H9 (cell line): ENCODE results near the gene CELA3B. TPM values are rescaled to one million over a fixed set of nuclear protein-coding genes. Genes with fewer than 3 reads are reported as not detected.

Experiments used
- DNase-seq: peaks from one replicate; pipeline ENCODE4 v3.0.0-alpha.2; 2017
- H2AFZ ChIP-seq: one replicate; pipeline ENCODE4 v1.6.1; 2013; ENCODE audit warnings: mild to moderate bottlenecking, low read length, control low read depth, moderate library complexity
- H2AK5ac ChIP-seq: 2 replicates; pipeline ENCODE4 v1.6.1; 2013; ENCODE audit warnings: low read length, control low read depth, mixed read lengths; ENCODE audit not compliant: insufficient read length
- H2BK120ac ChIP-seq: one replicate; pipeline ENCODE4 v1.6.1; 2013; ENCODE audit warnings: low read depth, mild to moderate bottlenecking, low read length, control low read depth, inconsistent platforms; ENCODE audit not compliant: poor library complexity, severe bottlenecking
- H2BK12ac ChIP-seq: 2 replicates; pipeline ENCODE4 v1.6.1; 2013; ENCODE audit warnings: low read length, control low read depth, mixed read lengths, low read depth; ENCODE audit not compliant: insufficient read length
- H2BK15ac ChIP-seq: 2 replicates; pipeline ENCODE4 v1.6.1; 2013; ENCODE audit warnings: low read depth, low read length, control low read depth
- H2BK20ac ChIP-seq: one replicate; pipeline ENCODE4 v1.6.1; 2013; ENCODE audit warnings: low read depth, mild to moderate bottlenecking, low read length, control low read depth, inconsistent platforms; ENCODE audit not compliant: poor library complexity, severe bottlenecking
- H2BK5ac ChIP-seq: 2 replicates; pipeline ENCODE4 v1.6.1; 2013; ENCODE audit warnings: low read length, control low read depth, mixed read lengths; ENCODE audit not compliant: insufficient read length
- H3K14ac ChIP-seq: 2 replicates; pipeline ENCODE4 v1.6.1; 2013; ENCODE audit warnings: low read length, control low read depth; ENCODE audit not compliant: insufficient read depth
- H3K18ac ChIP-seq: 2 replicates; pipeline ENCODE4 v1.6.1; 2013; ENCODE audit warnings: low read depth, mild to moderate bottlenecking, mixed read lengths, low read length, control low read depth; ENCODE audit not compliant: insufficient read length
- H3K23ac ChIP-seq: 2 replicates; pipeline ENCODE4 v1.6.1; 2013; ENCODE audit warnings: low read length, control low read depth, mixed read lengths, low read depth; ENCODE audit not compliant: insufficient read length
- H3K23me2 ChIP-seq: 2 replicates; pipeline ENCODE4 v1.6.1; 2013; ENCODE audit warnings: low read depth, mild to moderate bottlenecking, mixed read lengths, low read length, control low read depth; ENCODE audit not compliant: insufficient read length, poor library complexity, severe bottlenecking
- H3K27ac ChIP-seq: 2 replicates; pipeline ENCODE4 v1.5.1; 2013; ENCODE audit warnings: low read length, control low read depth, mixed read lengths, low read depth; ENCODE audit not compliant: insufficient read length
- H3K27me3 ChIP-seq: 2 replicates; pipeline ENCODE4 v1.6.1; 2013; ENCODE audit warnings: low read length, control low read depth, inconsistent platforms; ENCODE audit not compliant: insufficient read depth
- H3K4ac ChIP-seq: 2 replicates; pipeline ENCODE4 v1.6.1; 2013; ENCODE audit warnings: low read depth, mild to moderate bottlenecking, control low read depth, inconsistent platforms, low read length, moderate library complexity
- H3K4me1 ChIP-seq: 2 replicates; pipeline ENCODE4 v1.6.1; 2013; ENCODE audit warnings: low read length, control low read depth, inconsistent platforms; ENCODE audit not compliant: insufficient read depth
- H3K4me2 ChIP-seq: 2 replicates; pipeline ENCODE4 v1.6.1; 2013; ENCODE audit warnings: low read length, control low read depth, mixed read lengths; ENCODE audit not compliant: insufficient read length, insufficient read depth
- H3K56ac ChIP-seq: 2 replicates; pipeline ENCODE4 v1.6.1; 2013; ENCODE audit warnings: low read depth, mild to moderate bottlenecking, mixed read lengths, low read length, control low read depth; ENCODE audit not compliant: insufficient read length
- H3K79me1 ChIP-seq: 2 replicates; pipeline ENCODE4 v1.6.1; 2013; ENCODE audit warnings: low read depth, mild to moderate bottlenecking, moderate library complexity, low read length, control low read depth, inconsistent platforms; ENCODE audit not compliant: insufficient read depth, poor library complexity, severe bottlenecking
- H3K79me2 ChIP-seq: 2 replicates; pipeline ENCODE4 v1.6.1; 2013; ENCODE audit warnings: low read length, control low read depth, inconsistent platforms; ENCODE audit not compliant: insufficient read depth
- H3K9ac ChIP-seq: 2 replicates; pipeline ENCODE4 v1.6.1; 2013; ENCODE audit warnings: low read length, control low read depth, mixed read lengths; ENCODE audit not compliant: insufficient read length; ENCODE audit errors: extremely low read depth
- H3K9me3 ChIP-seq: one replicate; pipeline ENCODE4 v1.6.1; 2013; ENCODE audit warnings: low read depth, low read length, inconsistent platforms; ENCODE audit not compliant: control insufficient read depth
- H3T11ph ChIP-seq: one replicate; pipeline ENCODE4 v1.6.1; 2013; ENCODE audit warnings: mild to moderate bottlenecking, low read length, control low read depth, inconsistent platforms
- H4K20me1 ChIP-seq: one replicate; pipeline ENCODE4 v1.6.1; 2013; ENCODE audit not compliant: control insufficient read depth, insufficient read length, insufficient read depth
- H4K5ac ChIP-seq: 2 replicates; pipeline ENCODE4 v1.6.1; 2013; ENCODE audit warnings: low read depth, mild to moderate bottlenecking, mixed read lengths, low read length, control low read depth; ENCODE audit not compliant: insufficient read length
- H4K8ac ChIP-seq: replicated peaks from 2 replicates; pipeline ENCODE4 v1.6.1; 2013; ENCODE audit warnings: low read length, control low read depth, mixed read lengths, low read depth; ENCODE audit not compliant: insufficient read length
- H4K91ac ChIP-seq: 2 replicates; pipeline ENCODE4 v1.6.1; 2013; ENCODE audit warnings: low read depth, mild to moderate bottlenecking, moderate library complexity, mixed read lengths, low read length, control low read depth; ENCODE audit not compliant: insufficient read length
- H3K27ac Mint-ChIP-seq, 3 experiments: 2 replicates in 2 of 3; 3 replicates in 1 of 3; pipeline ENCODE4 v1.8.0; 2020 to 2021; ENCODE audit warnings: mixed read lengths in 3 of 3, mild to moderate bottlenecking in 1 of 3, moderate library complexity in 1 of 3
- H3K27me3 Mint-ChIP-seq: 2 replicates; pipeline ENCODE4 v1.8.0; 2021; ENCODE audit warnings: low read depth, mild to moderate bottlenecking, moderate library complexity, mixed read lengths
- H3K36me3 Mint-ChIP-seq, 3 experiments: 2 replicates in 2 of 3; 3 replicates in 1 of 3; pipeline ENCODE4 v1.8.0; 2020 to 2021; ENCODE audit warnings: low read depth in 3 of 3, mixed read lengths in 3 of 3; ENCODE audit not compliant: insufficient read depth in 1 of 3
- H3K4me1 Mint-ChIP-seq, 2 experiments: 2 replicates each; pipeline ENCODE4 v1.8.0; 2020; ENCODE audit warnings: mixed read lengths in 2 of 2
- H3K4me3 Mint-ChIP-seq, 2 experiments: 2 replicates in 1 of 2; 3 replicates in 1 of 2; pipeline ENCODE4 v1.8.0; 2020 to 2021; ENCODE audit warnings: mild to moderate bottlenecking in 2 of 2, mixed read lengths in 2 of 2, moderate library complexity in 1 of 2
- H3K9me3 Mint-ChIP-seq, 2 experiments: 2 replicates in 1 of 2; 3 replicates in 1 of 2; pipeline ENCODE4 v1.8.0; 2020; ENCODE audit warnings: mild to moderate bottlenecking in 2 of 2, mixed read lengths in 2 of 2, moderate library complexity in 1 of 2
- WGBS: extraction: QIAGEN DNeasy Blood & Tissue Kit; methylation state at CpG from one replicate; pipeline ENCODE4 v1.1.7; 2013; ENCODE audit warnings: missing lambda C conversion rate, low lambda C conversion rate, mixed read lengths; ENCODE audit not compliant: insufficient read length; ENCODE audit errors: extremely low coverage; 5-methylcytosine and 5-hydroxymethylcytosine counted together
- total RNA-seq: library from RNA; stranded (reverse); gene quantifications from 2 replicates; pipeline ENCODE4 v1.2.1, GENCODE V29; 2021
- TF ChIP-seq, protein P1 (sequence below): fragments of 200-600 bp; sonication (generic); conservative IDR thresholded peaks from 3 replicates; pipeline ENCODE4 v1.8.0; 2021; ENCODE audit warnings: antibody characterized with exemption, mild to moderate bottlenecking

Gene CELA3B
- total RNA-seq, 1 experiment from 2014 or later = not detected

DNA sequence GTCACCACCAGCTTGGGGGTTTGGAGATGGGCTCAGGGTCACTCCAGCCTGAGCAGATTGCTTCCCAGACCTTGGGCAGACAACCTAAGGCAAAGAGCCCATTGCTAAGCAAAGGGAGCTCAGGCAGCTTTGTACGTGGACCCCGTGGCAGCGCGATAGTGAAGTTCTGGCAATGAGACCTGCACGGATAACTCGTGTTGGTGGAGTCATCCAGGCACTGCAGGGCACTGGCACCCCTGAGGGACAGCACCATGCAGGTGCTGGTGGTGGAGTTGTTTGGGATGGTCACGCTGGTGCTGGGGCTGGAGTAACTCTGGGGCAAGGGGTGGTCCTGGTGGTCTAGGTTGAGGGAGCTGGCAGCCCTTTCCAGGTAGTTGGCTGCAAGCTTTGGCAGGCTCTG lies 26.1 kb upstream of the CELA3B start:
- H3K4me3 Mint-ChIP-seq = no peak overlapping the region
- Histone ChIP-seq H4K20me1 (no peaks in the 10 kb centered on the region), H3K4me2 (no peak overlapping the region), H2AFZ (no peak overlapping the region), H3K14ac (no peak overlapping the region), H4K8ac (no peak overlapping the region), H3K9me3 (no peaks in the 10 kb centered on the region), H2BK15ac (no peak overlapping the region), H3K23ac (no peak overlapping the region), H3K18ac (no peak overlapping the region), H4K91ac (no peak overlapping the region), H3K4ac (no peak overlapping the region), H3K27ac (no peak overlapping the region), H3K79me1 (no peaks in the 10 kb centered on the region), H2BK5ac (no peak overlapping the region), H3K4me1 (no peaks in the 10 kb centered on the region), H2AK5ac (no peak overlapping the region), H3T11ph (no peak overlapping the region), H2BK12ac (no peak overlapping the region), H2BK120ac (no peak overlapping the region), H3K9ac (no peak overlapping the region), H3K23me2 (no peaks in the 10 kb centered on the region), H3K56ac (no peak overlapping the region), H3K27me3 (no peaks in the 10 kb centered on the region), H4K5ac (no peak overlapping the region), H2BK20ac (no peak overlapping the region), H3K79me2 (no peaks in the 10 kb centered on the region)
- no peaks in the 10 kb centered on the region for H3K9me3 Mint-ChIP-seq
- H3K27ac Mint-ChIP-seq = no peak overlapping the region; a peak in 1 of 7 replicates
- DNase-seq = no peak
- WGBS = no CpG with 5 or more reads among the region's 7 CpGs
- no peaks in the 10 kb centered on the region for H3K36me3 Mint-ChIP-seq
- H3K27me3 Mint-ChIP-seq = no peaks in the 10 kb centered on the region; the same call in 1 of the 2 replicates
- peaks cover 14 to 15% of the 10 kb centered on the region in 2 experiments for H3K4me1 Mint-ChIP-seq
- TF ChIP-seq, protein P1, sequence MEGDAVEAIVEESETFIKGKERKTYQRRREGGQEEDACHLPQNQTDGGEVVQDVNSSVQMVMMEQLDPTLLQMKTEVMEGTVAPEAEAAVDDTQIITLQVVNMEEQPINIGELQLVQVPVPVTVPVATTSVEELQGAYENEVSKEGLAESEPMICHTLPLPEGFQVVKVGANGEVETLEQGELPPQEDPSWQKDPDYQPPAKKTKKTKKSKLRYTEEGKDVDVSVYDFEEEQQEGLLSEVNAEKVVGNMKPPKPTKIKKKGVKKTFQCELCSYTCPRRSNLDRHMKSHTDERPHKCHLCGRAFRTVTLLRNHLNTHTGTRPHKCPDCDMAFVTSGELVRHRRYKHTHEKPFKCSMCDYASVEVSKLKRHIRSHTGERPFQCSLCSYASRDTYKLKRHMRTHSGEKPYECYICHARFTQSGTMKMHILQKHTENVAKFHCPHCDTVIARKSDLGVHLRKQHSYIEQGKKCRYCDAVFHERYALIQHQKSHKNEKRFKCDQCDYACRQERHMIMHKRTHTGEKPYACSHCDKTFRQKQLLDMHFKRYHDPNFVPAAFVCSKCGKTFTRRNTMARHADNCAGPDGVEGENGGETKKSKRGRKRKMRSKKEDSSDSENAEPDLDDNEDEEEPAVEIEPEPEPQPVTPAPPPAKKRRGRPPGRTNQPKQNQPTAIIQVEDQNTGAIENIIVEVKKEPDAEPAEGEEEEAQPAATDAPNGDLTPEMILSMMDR = no peak
